ENCODE results near the gene SBF2.

SBF2 gene

DNA sequence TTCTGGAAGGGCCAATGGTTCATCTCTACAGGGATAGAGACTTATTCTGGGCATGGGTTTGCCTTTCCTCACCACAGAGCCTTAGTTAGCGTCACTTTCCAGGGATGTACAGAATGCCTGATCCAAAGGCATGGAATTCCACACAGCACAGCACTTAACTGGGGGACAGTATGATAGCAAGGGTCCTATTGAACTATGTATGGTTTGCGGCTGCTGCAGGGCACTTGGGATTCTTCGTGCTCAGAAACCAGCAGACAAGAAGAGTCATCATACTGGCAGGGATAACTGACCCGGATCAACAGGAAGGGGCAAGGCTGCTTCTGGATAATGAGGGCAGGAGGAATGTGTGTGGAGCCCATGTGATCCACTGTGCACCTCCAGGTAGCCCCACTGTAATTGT, 524.4 kb downstream of the SBF2 start:
- H3K4me3 ChIP-seq (ENCODE audit: low read depth, low read length): no peak overlapping the region
- TF ChIP-seq, protein P1, sequence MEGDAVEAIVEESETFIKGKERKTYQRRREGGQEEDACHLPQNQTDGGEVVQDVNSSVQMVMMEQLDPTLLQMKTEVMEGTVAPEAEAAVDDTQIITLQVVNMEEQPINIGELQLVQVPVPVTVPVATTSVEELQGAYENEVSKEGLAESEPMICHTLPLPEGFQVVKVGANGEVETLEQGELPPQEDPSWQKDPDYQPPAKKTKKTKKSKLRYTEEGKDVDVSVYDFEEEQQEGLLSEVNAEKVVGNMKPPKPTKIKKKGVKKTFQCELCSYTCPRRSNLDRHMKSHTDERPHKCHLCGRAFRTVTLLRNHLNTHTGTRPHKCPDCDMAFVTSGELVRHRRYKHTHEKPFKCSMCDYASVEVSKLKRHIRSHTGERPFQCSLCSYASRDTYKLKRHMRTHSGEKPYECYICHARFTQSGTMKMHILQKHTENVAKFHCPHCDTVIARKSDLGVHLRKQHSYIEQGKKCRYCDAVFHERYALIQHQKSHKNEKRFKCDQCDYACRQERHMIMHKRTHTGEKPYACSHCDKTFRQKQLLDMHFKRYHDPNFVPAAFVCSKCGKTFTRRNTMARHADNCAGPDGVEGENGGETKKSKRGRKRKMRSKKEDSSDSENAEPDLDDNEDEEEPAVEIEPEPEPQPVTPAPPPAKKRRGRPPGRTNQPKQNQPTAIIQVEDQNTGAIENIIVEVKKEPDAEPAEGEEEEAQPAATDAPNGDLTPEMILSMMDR (IDR thresholded peaks at IDR 0.05; ENCODE audit: low read depth, low read length): no peak
- TF ChIP-seq MYC (IDR thresholded peaks at IDR 0.05; ENCODE audit: low read depth, low read length) (no peak), POLR2A (IDR thresholded peaks at IDR 0.05; ENCODE audit: extremely low read depth, insufficient read length) (no peak)
- TF ChIP-seq, protein P2, sequence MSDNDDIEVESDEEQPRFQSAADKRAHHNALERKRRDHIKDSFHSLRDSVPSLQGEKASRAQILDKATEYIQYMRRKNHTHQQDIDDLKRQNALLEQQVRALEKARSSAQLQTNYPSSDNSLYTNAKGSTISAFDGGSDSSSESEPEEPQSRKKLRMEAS (IDR thresholded peaks at IDR 0.05; ENCODE audit: low read depth, low read length): no peak
- DNase-seq (ENCODE audit: low read depth): no peak

DNA sequence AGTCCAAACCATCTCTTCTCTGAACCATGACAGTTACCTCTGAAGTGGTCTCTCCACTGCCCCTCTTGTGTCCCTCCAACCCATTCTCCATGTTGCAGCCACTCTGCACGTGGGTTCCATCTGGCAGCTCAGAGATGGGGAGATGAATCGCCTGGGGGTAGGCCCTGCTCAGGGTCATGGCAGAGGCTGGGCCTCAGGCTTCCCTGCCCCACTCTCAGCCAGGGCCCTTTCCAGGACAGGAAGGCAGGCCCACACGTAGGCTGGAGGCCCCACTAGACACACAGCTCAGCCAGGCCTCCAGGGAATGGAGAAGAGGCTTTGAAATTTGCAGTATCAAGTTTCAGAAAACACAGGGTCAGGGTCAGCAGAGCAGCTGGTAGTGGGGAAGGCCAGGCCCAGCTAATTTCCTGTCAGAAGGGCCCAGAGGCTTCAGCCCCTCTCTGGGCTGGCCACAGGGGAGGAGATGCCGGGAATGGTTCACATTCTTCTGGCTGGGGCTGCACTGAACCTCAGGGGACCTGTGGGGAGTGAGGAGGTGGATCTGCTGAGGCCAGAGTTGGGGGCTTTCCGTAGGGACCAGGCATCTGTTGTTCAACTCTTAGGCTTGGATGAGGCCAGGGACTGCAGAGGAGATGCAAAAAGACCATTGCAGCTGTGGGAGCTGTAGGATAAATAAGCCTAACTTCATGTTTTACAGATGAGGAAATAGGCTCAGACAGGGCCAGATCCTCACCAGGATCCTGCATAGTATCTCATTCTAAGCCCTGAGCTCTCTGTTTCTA, 528.5 kb downstream of the SBF2 start:
- DNase-seq (ENCODE audit: low read depth): peak; percentile 87
- H3K4me3 ChIP-seq (ENCODE audit: low read depth, low read length): no peak overlapping the region
- TF ChIP-seq, protein P2 (IDR thresholded peaks at IDR 0.05; ENCODE audit: low read depth, low read length): no peak
- TF ChIP-seq MYC (IDR thresholded peaks at IDR 0.05; ENCODE audit: low read depth, low read length): 0 out of 2 replicates have a peak, but pooled peaks have one; percentile 4

DNA sequence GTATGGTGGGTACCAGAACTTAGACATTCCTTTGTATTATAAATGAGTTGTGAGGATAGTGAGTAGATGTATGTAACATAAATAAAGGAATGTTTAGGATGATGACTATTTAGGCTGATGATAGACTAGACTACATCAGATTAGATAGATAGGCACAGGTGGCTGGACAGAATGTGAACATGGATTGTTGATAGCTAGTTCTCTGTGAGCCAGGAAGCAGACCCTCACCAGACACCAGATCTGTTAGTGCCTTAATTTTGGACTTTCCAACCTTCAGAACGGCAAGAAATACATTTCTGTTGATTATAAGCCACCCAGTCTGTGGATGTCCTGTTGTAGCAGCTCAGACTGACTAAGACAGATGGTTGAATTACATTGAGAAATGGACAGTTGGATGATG, 530.7 kb downstream of the SBF2 start:
- H3K4me3 ChIP-seq (ENCODE audit: low read depth, low read length): no peak overlapping the region
- DNase-seq (ENCODE audit: low read depth): no peak
- TF ChIP-seq POLR2A (IDR thresholded peaks at IDR 0.05; ENCODE audit: extremely low read depth, insufficient read length) (no peak), MYC (IDR thresholded peaks at IDR 0.05; ENCODE audit: low read depth, low read length) (no peak)
- TF ChIP-seq, protein P2 (IDR thresholded peaks at IDR 0.05; ENCODE audit: low read depth, low read length): no peak
- TF ChIP-seq, protein P1 (IDR thresholded peaks at IDR 0.05; ENCODE audit: low read depth, low read length): no peak

DNA sequence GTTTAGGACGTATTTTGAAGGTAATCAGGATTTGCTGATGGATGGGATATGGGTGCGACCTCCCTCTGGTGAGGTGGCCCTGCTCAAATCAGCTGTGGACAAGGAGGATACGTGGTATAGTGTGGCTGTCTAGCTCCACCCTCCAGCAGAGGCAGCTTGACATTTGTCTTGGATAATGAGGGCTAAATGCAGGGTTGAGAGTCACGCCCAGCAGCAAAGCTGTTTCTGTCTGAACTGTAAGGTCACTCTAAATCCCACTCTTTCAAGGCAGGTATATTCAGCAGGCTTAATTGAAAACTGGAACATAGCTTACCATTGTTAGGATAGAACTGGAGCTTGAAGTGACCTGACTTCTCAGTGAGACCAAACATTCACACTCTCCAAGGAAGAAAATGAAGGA, 531.5 kb downstream of the SBF2 start:
- TF ChIP-seq POLR2A (IDR thresholded peaks at IDR 0.05; ENCODE audit: extremely low read depth, insufficient read length) (no peak), MYC (IDR thresholded peaks at IDR 0.05; ENCODE audit: low read depth, low read length) (no peak)
- TF ChIP-seq, protein P2 (IDR thresholded peaks at IDR 0.05; ENCODE audit: low read depth, low read length): no peak
- TF ChIP-seq, protein P1 (IDR thresholded peaks at IDR 0.05; ENCODE audit: low read depth, low read length): no peak
- no peak overlapping the region for H3K4me3 ChIP-seq (ENCODE audit: low read depth, low read length)

DNA sequence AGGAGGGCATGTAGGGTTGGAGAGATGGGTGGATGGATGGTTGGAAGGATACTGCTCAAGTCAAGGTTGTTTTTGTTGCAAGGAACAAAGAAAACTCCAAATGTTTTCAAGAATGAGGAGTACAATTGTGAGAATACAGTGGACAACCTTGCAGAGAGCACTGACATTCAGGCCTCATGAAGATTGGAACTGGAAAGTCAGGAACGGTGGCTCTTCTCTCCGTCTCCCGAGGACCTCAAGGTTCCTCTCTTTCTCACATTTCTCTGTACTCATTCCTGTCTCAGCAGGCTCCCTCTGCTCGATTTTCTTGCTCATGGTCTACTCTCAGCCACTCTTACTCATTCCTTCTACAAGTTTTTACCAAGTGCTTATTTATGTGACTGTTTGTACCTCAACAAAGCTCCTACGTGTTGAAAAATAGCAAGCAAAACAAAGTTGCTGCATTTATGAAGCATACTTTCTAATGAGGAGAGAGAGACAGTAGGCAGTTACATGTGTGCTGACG, 532.5 kb downstream of the SBF2 start:
- H3K4me3 ChIP-seq (ENCODE audit: low read depth, low read length): no peak overlapping the region
- no peak for DNase-seq (ENCODE audit: low read depth)
- TF ChIP-seq POLR2A (IDR thresholded peaks at IDR 0.05; ENCODE audit: extremely low read depth, insufficient read length): no peak
- TF ChIP-seq MYC (IDR thresholded peaks at IDR 0.05; ENCODE audit: low read depth, low read length): no peak
- TF ChIP-seq, protein P2 (IDR thresholded peaks at IDR 0.05; ENCODE audit: low read depth, low read length): no peak
- TF ChIP-seq, protein P1 (IDR thresholded peaks at IDR 0.05; ENCODE audit: low read depth, low read length): no peak

More for the DNA sequence above, 531.5 kb downstream of the SBF2 start:
- no peak for DNase-seq (ENCODE audit: low read depth)

DNA sequence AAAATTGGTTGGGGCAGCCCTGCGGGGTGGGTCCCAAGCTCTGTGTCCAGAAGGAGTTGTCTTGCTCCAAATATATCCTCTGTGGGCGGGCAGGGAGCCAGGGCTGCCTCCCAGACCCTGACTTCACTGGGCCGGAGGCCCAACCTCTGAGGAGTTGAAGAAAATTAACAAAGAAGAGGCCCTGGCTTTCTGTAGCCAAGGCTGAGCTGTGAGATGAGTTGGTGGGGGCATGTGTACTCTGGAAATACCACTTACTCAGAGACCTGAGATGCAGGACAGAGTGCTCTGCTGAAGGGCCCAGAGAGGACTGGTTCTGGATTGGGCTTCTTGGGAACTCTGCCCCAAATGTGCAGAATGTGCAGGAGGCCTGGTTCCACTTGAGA, 533.8 kb downstream of the SBF2 start:
- H3K4me3 ChIP-seq (ENCODE audit: low read depth, low read length): no peak overlapping the region
- TF ChIP-seq POLR2A (IDR thresholded peaks at IDR 0.05; ENCODE audit: extremely low read depth, insufficient read length) (no peak), MYC (IDR thresholded peaks at IDR 0.05; ENCODE audit: low read depth, low read length) (no peak)
- TF ChIP-seq, protein P1 (IDR thresholded peaks at IDR 0.05; ENCODE audit: low read depth, low read length): no peak
- TF ChIP-seq, protein P2 (IDR thresholded peaks at IDR 0.05; ENCODE audit: low read depth, low read length): no peak
- peak; percentile 40 for DNase-seq (ENCODE audit: low read depth)
